Measurements from ENCODE around the gene SFT2D3.

The SFT2D3 gene

GRCh38 chr2:127743477-127744026 is 42.3 kb downstream of the SFT2D3 start:
- no peak for DNase-seq (ENCODE audit: low read depth)

DNA sequence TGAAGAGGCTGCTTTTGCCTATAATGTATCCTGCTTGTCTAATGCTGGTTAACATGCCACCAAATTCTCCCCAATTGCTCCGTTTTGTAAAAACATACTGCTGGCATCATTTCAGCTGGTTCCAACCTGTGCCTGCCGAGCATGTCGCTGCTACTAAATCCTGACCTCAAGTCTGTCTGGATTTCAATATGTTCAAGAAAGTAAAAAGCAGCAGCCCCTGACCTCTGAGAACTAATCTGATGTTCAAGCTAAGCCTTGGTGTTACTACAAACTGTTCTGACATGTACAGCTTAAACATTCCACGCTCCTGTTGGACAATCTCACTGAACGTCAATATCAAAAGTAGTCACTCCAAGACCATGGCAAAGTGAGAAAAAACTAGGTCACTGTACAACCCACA is 46.3 kb downstream of the SFT2D3 start:
- no peak for DNase-seq (ENCODE audit: low read depth)

- DNase-seq (ENCODE audit: low read depth) = peak; percentile 57
Observed at GRCh38 chr2:127749537-127749936, 48.2 kb downstream of the SFT2D3 start.

- no peak for DNase-seq (ENCODE audit: low read depth)
Observed at GRCh38 chr2:127753374-127753773, 52.1 kb downstream of the SFT2D3 start.

DNA sequence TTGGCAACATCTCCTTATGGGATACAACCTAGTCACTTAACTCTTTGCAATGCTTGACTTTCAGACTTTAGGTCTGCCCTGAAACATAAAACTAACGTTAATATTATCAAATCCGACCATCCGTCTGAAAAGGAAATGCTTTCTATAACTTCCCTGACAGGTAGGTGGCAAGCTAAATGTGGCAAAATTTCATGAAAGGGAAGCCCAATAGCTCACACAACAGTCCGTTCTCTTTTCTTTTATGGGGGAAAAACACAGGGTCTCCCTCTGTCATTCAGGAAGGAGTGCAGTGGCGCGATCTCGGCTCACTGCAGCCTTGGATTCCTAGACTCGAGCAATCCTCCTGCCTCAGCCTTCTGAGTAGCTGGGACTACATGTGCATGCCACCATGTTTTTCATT is 52.9 kb downstream of the SFT2D3 start:
- DNase-seq (ENCODE audit: low read depth) = no peak
